Neural cell (in vitro differentiated cells): ENCODE measurements around the gene TMTC3. TPM values are rescaled to one million over a fixed set of nuclear protein-coding genes. Genes with fewer than 3 reads are reported as not detected.

Source experiments
- RAD21 ChIP-seq: fragments of 450-650 bp; conservative IDR thresholded peaks from 2 replicates; pipeline ENCODE4 v1.6.1; 2014; ENCODE audit warnings: antibody characterized with exemption, mild to moderate bottlenecking, moderate library complexity
- polyA plus RNA-seq: library from polyadenylated mRNA; depleted of rRNA; stranded (reverse); fragments of >200 nt; gene quantifications from 2 replicates; pipeline ENCODE4 v1.2.3, GENCODE V29; 2014

The TMTC3 gene
- polyA plus RNA-seq, 1 donor from 2014 or later = 17.2 TPM

- no peak for TF ChIP-seq RAD21
Observed at GRCh38 chr12:88248606-88249005, 106.5 kb downstream of the TMTC3 start (continued).

Other genes with a start within 250 kb of the TMTC3 start
- gene C12orf50, start 112.9 kb upstream of the TMTC3 start, polyA plus RNA-seq = 0.30 and 0.68 TPM in 2 replicates
- 35.3 and 43.9 TPM in 2 replicates for gene CEP290, start 219 bp upstream of the TMTC3 start, polyA plus RNA-seq